H1 (cell line): ENCODE measurements around the gene CENPO. TPM values are rescaled to one million over a fixed set of nuclear protein-coding genes. Genes with fewer than 3 reads are reported as not detected.

ENCODE experiments used
- CTCF ChIA-PET: fragments of 300-600 bp; sonication (Branson Sonifier 250); formaldehyde crosslinking; loops from one replicate; lab custom pipeline; 2021; ENCODE audit not compliant: partially characterized antibody; lab: Charles Lee
- POLR2A ChIA-PET: fragments of 300-600 bp; sonication (Branson Sonifier 250); formaldehyde crosslinking; loops from one replicate; lab custom pipeline; 2021; ENCODE audit warnings: inconsistent platforms; ENCODE audit not compliant: partially characterized antibody; lab: Charles Lee
- DNase-seq, 2 experiments: peaks; one replicate each; pipeline versions ENCODE4 v3.0.0 to v3.0.0-alpha.2; 2010 to 2022; ENCODE audit warnings: low spot score in 2 of 2, low read depth in 1 of 2, mixed read lengths in 1 of 2
- FAIRE-seq: peaks from 2 replicates; lab custom pipeline; 2011; peaks lifted over from hg19 to GRCh38; lab: Jason Lieb, UNC
- H2AFZ ChIP-seq: 2 replicates; pipeline ENCODE4 v1.8.1; 2012; ENCODE audit warnings: low read length, inconsistent platforms
- H2AK5ac ChIP-seq: 2 replicates; pipeline ENCODE4 v1.6.1; 2013; ENCODE audit warnings: low read depth, low read length
- H2BK120ac ChIP-seq: replicated peaks from 2 replicates; pipeline ENCODE3; 2013; ENCODE audit warnings: low read depth, low read length, inconsistent platforms
- H2BK12ac ChIP-seq: 2 replicates; pipeline ENCODE4 v1.6.1; 2013; ENCODE audit warnings: low read depth, low read length
- H2BK15ac ChIP-seq: 2 replicates; pipeline ENCODE4 v1.6.1; 2013; ENCODE audit warnings: low read length
- H2BK20ac ChIP-seq: 2 replicates; pipeline ENCODE4 v1.6.1; 2013; ENCODE audit warnings: low read length
- H2BK5ac ChIP-seq: 2 replicates; pipeline ENCODE4 v1.6.1; 2013; ENCODE audit warnings: low read depth, low read length
- H3K14ac ChIP-seq: 2 replicates; pipeline ENCODE4 v1.6.1; 2013; ENCODE audit warnings: inconsistent platforms; ENCODE audit not compliant: insufficient read length
- H3K18ac ChIP-seq: 2 replicates; pipeline ENCODE4 v1.6.1; 2013; ENCODE audit warnings: low read length; ENCODE audit errors: extremely low read depth
- H3K23ac ChIP-seq: 2 replicates; pipeline ENCODE4 v1.6.1; 2013; ENCODE audit warnings: inconsistent platforms; ENCODE audit not compliant: insufficient read length
- H3K23me2 ChIP-seq: 2 replicates; pipeline ENCODE4 v1.6.1; 2013; ENCODE audit warnings: low read depth, low read length
- H3K27ac ChIP-seq: 2 replicates; pipeline ENCODE4 v1.6.1; 2011; ENCODE audit warnings: low read depth, low read length, inconsistent platforms
- H3K27me3 ChIP-seq, 4 experiments: replicated peaks in 1 of 4; 1 replicate in 1 of 4; 2 replicates in 3 of 4; pipeline versions ENCODE4 v1.6.1 to v1.8.1; 2011 to 2013; ENCODE audit warnings: low read length in 3 of 4, mild to moderate bottlenecking in 3 of 4, inconsistent platforms in 2 of 4, mixed read lengths in 2 of 4, moderate library complexity in 1 of 4; ENCODE audit not compliant: control insufficient read depth in 3 of 4, insufficient read depth in 3 of 4; ENCODE audit errors: extremely low read depth in 1 of 4
- H3K36me3 ChIP-seq, 4 experiments: 2 replicates each; pipeline versions ENCODE4 v1.6.1 to v1.8.1; 2011 to 2013; ENCODE audit warnings: mild to moderate bottlenecking in 4 of 4, low read length in 3 of 4, moderate library complexity in 2 of 4, control low read depth in 1 of 4, inconsistent platforms in 1 of 4; ENCODE audit not compliant: insufficient read depth in 4 of 4, control insufficient read depth in 2 of 4
- H3K4ac ChIP-seq: replicated peaks from 2 replicates; pipeline ENCODE3; 2013; ENCODE audit warnings: low read length, low read depth, mixed read lengths, inconsistent platforms; ENCODE audit not compliant: insufficient read length
- H3K4me1 ChIP-seq, 4 experiments: replicated peaks in 1 of 4; 1 replicate in 1 of 4; 2 replicates in 3 of 4; pipeline versions ENCODE4 v1.6.1 to v1.8.1; 2011 to 2013; ENCODE audit warnings: low read length in 3 of 4, inconsistent platforms in 2 of 4, mixed read lengths in 1 of 4; ENCODE audit not compliant: insufficient read depth in 4 of 4, control insufficient read depth in 3 of 4
- H3K4me2 ChIP-seq, 2 experiments: 2 replicates each; pipeline versions ENCODE4 v1.6.1 to v1.8.1; 2011 to 2013; ENCODE audit warnings: low read depth in 2 of 2, low read length in 2 of 2, control low read depth in 1 of 2, inconsistent platforms in 1 of 2, mild to moderate bottlenecking in 1 of 2; ENCODE audit not compliant: insufficient read depth in 1 of 2
- H3K4me3 ChIP-seq, 4 experiments: fragments of 200-600, 300-600 bp in 1 of 4; sonication (generic), shearing (Covaris generic), sonication (Bioruptor Twin) in 1 of 4; 2 replicates each; pipeline versions ENCODE4 v1.5.1 to v1.8.1; 2011 to 2016; ENCODE audit warnings: low read length in 4 of 4, low read depth in 3 of 4, control low read depth in 2 of 4, inconsistent platforms in 2 of 4, mild to moderate bottlenecking in 2 of 4, mixed read lengths in 1 of 4, moderate library complexity in 1 of 4; ENCODE audit not compliant: insufficient read depth in 2 of 4; ENCODE audit errors: extremely low read depth in 1 of 4
- H3K56ac ChIP-seq: replicated peaks from 2 replicates; pipeline ENCODE3; 2013; ENCODE audit warnings: low read depth, mild to moderate bottlenecking, mixed read lengths, low read length, inconsistent platforms; ENCODE audit not compliant: insufficient read length
- H3K79me1 ChIP-seq: 2 replicates; pipeline ENCODE4 v1.6.1; 2013; ENCODE audit warnings: low read depth, low read length, control low read depth
- H3K79me2 ChIP-seq, 2 experiments: 2 replicates each; pipeline versions ENCODE4 v1.6.1 to v1.8.1; 2012 to 2013; ENCODE audit warnings: low read length in 2 of 2, mild to moderate bottlenecking in 2 of 2, inconsistent platforms in 1 of 2; ENCODE audit not compliant: insufficient read depth in 2 of 2, control insufficient read depth in 1 of 2
- H3K9ac ChIP-seq, 4 experiments: replicated peaks in 1 of 4; 1 replicate in 1 of 4; 2 replicates in 3 of 4; pipeline versions ENCODE4 v1.6.1 to v1.8.1; 2011 to 2013; ENCODE audit warnings: low read depth in 3 of 4, low read length in 3 of 4, control low read depth in 2 of 4, mild to moderate bottlenecking in 2 of 4, moderate library complexity in 2 of 4, inconsistent platforms in 1 of 4; ENCODE audit errors: extremely low read depth in 1 of 4
- H3K9me3 ChIP-seq, 2 experiments: 2 replicates each; pipeline versions ENCODE4 v1.6.1 to v1.8.1; 2012 to 2013; ENCODE audit warnings: mild to moderate bottlenecking in 2 of 2, moderate library complexity in 2 of 2, control low read depth in 1 of 2, inconsistent platforms in 1 of 2, low read depth in 1 of 2, low read length in 1 of 2, mixed read lengths in 1 of 2; ENCODE audit not compliant: insufficient read depth in 2 of 2
- H4K20me1 ChIP-seq, 2 experiments: replicated peaks in 1 of 2; 2 replicates each; pipeline versions ENCODE3 to v1.8.1; 2011 to 2013; ENCODE audit warnings: inconsistent platforms in 2 of 2, low read length in 2 of 2, mild to moderate bottlenecking in 1 of 2; ENCODE audit not compliant: insufficient read depth in 2 of 2, control insufficient read depth in 1 of 2
- H4K5ac ChIP-seq: 2 replicates; pipeline ENCODE4 v1.6.1; 2013; ENCODE audit warnings: low read length, low read depth, mixed read lengths, inconsistent platforms; ENCODE audit not compliant: insufficient read length
- H4K8ac ChIP-seq: 2 replicates; pipeline ENCODE4 v1.8.0; 2013; ENCODE audit warnings: mild to moderate bottlenecking, moderate library complexity, low read length, inconsistent platforms; ENCODE audit not compliant: insufficient read depth; ENCODE audit errors: extremely low read depth
- H4K91ac ChIP-seq: replicated peaks from 2 replicates; pipeline ENCODE3; 2013; ENCODE audit warnings: low read length, mixed read lengths, inconsistent platforms; ENCODE audit not compliant: insufficient read length
- BCL11A ChIP-seq, 2 experiments: IDR thresholded peaks; one replicate each; pipeline ENCODE4 v1.6.1; 2011; ENCODE audit warnings: low read depth in 2 of 2, low read length in 2 of 2, mild to moderate bottlenecking in 2 of 2
- CHD1 ChIP-seq: IDR thresholded peaks from 2 replicates; pipeline ENCODE4 v1.6.1; 2012; ENCODE audit warnings: low read depth, low read length, improper control_type of control experiment
- JUND ChIP-seq: IDR thresholded peaks from 2 replicates; pipeline ENCODE4 v1.6.1; 2011; ENCODE audit warnings: mild to moderate bottlenecking, improper control_type of control experiment, low read length
- KDM1A ChIP-seq: fragments of 200-600, 300-600 bp; sonication (generic); IDR thresholded peaks from 2 replicates; pipeline ENCODE4 v1.7.1; 2016; ENCODE audit warnings: mild to moderate bottlenecking, low read length, borderline replicate concordance
- RXRA ChIP-seq: IDR thresholded peaks from 2 replicates; pipeline ENCODE4 v1.6.1; 2011; ENCODE audit warnings: low read depth, mild to moderate bottlenecking, low read length, moderate library complexity; ENCODE audit not compliant: insufficient read depth
- SIN3A ChIP-seq, 2 experiments: IDR thresholded peaks in 1 of 2; conservative IDR thresholded peaks in 1 of 2; 2 replicates each; pipeline ENCODE4 v1.6.1; 2011 to 2012; ENCODE audit warnings: low read length in 2 of 2, improper control_type of control experiment in 1 of 2, low read depth in 1 of 2, mild to moderate bottlenecking in 1 of 2
- SIRT6 ChIP-seq: IDR thresholded peaks from one replicate; pipeline ENCODE4 v1.7.1; 2012; ENCODE audit warnings: low read length, inconsistent platforms
- SP4 ChIP-seq: IDR thresholded peaks from 2 replicates; pipeline ENCODE4 v1.6.1; 2012; ENCODE audit warnings: low read length, inconsistent platforms
- TAF7 ChIP-seq: optimal IDR thresholded peaks from 2 replicates; pipeline ENCODE3; 2011; ENCODE audit warnings: low read depth, mild to moderate bottlenecking, inconsistent platforms, low read length, moderate library complexity, borderline replicate concordance
- WGBS, 2 experiments: shearing (Covaris generic) in 1 of 2; methylation state at CpG; one replicate each; pipeline versions ENCODE4 v1.1.6 to v1.1.7; 2013 to 2015; ENCODE audit warnings: low lambda C conversion rate in 2 of 2, mixed read lengths in 2 of 2, inconsistent platforms in 1 of 2, low coverage in 1 of 2, missing lambda C conversion rate in 1 of 2; ENCODE audit not compliant: insufficient replicate concordance in 2 of 2, insufficient coverage in 1 of 2, insufficient read length in 1 of 2; ENCODE audit errors: extremely low coverage in 1 of 2, missing lambda C conversion rate in 1 of 2; 5-methylcytosine and 5-hydroxymethylcytosine counted together
- polyA plus RNA-seq, 7 experiments: library from polyadenylated mRNA; depleted of rRNA in 3 of 7; stranded (reverse) in 5 of 7; unstranded in 2 of 7; fragments of >200 nt in 5 of 7; fragments of 200-250 nt in 2 of 7; gene quantifications; 1 replicate in 5 of 7; 2 replicates in 1 of 7; 4 replicates in 1 of 7; pipeline versions ENCODE4 v1.2.1 to v1.2.3, GENCODE V29; 2011 to 2013; ENCODE audit warnings: missing spikeins in 2 of 7, mixed read lengths in 2 of 7
- total RNA-seq: library from RNA; stranded (reverse); fragmentation: NEBNext Ultra II Directional; extraction: Animal tissue kit (Norgen Biotek cat#: 25700); gene quantifications from 2 replicates; pipeline ENCODE4 v1.2.1, GENCODE V29; 2021
- TF ChIP-seq, protein P1 (sequence below), 3 experiments: IDR thresholded peaks; 1 replicate in 2 of 3; 2 replicates in 1 of 3; pipeline versions ENCODE4 v1.5.1 to v1.6.1; 2011; ENCODE audit warnings: low read length in 3 of 3, mild to moderate bottlenecking in 3 of 3, inconsistent platforms in 2 of 3, low read depth in 1 of 3, moderate library complexity in 1 of 3; ENCODE audit not compliant: insufficient read depth in 1 of 3; ENCODE audit errors: control extremely low read depth in 1 of 3

CENPO gene
- total and polyA plus RNA-seq, 2 of the 8 experiments (the other 6 are each of a cell fraction or from before 2014, with no cell fraction given) = 34.4 to 46.3 TPM

- Histone ChIP-seq H3K4me1 (peaks cover 0 to 5% (median 3%) of the 10 kb centered on the region in 4 experiments; a peak in 3 of 7 replicates), H3K79me2 (peaks cover 20 to 68% of the 10 kb centered on the region in 2 experiments), H2AK5ac (no peak overlapping the region), H3K4me2 (no peak overlapping the region), H2BK120ac (no peak overlapping the region), H3K9ac (no peak overlapping the region), H2BK12ac (no peak overlapping the region), H3K4ac (no peak overlapping the region), H2BK15ac (no peak overlapping the region), H3K56ac (no peak overlapping the region), H3K27ac (no peak overlapping the region), H2BK5ac (no peak overlapping the region), H4K20me1 (peaks cover 0 to 7% of the 10 kb centered on the region in 2 experiments), H3K36me3 (peaks cover 5 to 44% (median 18%) of the 10 kb centered on the region in 4 experiments), H3K27me3 (no peaks in the 10 kb centered on the region), H3K4me3 (no peak overlapping the region), H3K14ac (no peak overlapping the region), H4K5ac (no peak overlapping the region), H3K23ac (no peak overlapping the region), H4K8ac (no peak overlapping the region), H4K91ac (no peak overlapping the region), H3K9me3 (peaks cover 3% of the 10 kb centered on the region in 2 experiments; a peak in 1 of 4 replicates), H3K18ac (no peak overlapping the region), H3K79me1 (peaks cover 12% of the 10 kb centered on the region), H2BK20ac (no peak overlapping the region), H3K23me2 (peaks cover 8% of the 10 kb centered on the region; the same call in 1 of the 2 replicates), H2AFZ (no peak overlapping the region)
- no peak for FAIRE-seq
- POLR2A ChIA-PET = interaction anchor here (3.4 kb wide), 1 partner anchor 29 kb away, joined by 13 read pairs; no protein-coding TSS in a partner anchor
- DNase-seq = no peak
- CTCF ChIA-PET = interaction anchor here (0.6 to 2.2 kb wide), 7 partner anchors 9 to 453 kb away, joined by 3 to 8 read pairs (median 3); no protein-coding TSS in a partner anchor
- TF ChIP-seq JUND (no peak), TAF7 (no peak), RXRA (no peak), SP4 (no peak), SIN3A (conservative IDR thresholded peaks at IDR 0.05 in 1 of 2, IDR thresholded peaks at IDR 0.05 in 1 of 2; ENCODE audit: low read depth in 1 of 2, low read length in 2 of 2) (no peak), BCL11A (IDR thresholded peaks at IDR 0.05; ENCODE audit: low read depth in 2 of 2, low read length in 2 of 2) (no peak), CHD1 (no peak), SIRT6 (no peak), KDM1A (no peak)
- TF ChIP-seq, protein P1, sequence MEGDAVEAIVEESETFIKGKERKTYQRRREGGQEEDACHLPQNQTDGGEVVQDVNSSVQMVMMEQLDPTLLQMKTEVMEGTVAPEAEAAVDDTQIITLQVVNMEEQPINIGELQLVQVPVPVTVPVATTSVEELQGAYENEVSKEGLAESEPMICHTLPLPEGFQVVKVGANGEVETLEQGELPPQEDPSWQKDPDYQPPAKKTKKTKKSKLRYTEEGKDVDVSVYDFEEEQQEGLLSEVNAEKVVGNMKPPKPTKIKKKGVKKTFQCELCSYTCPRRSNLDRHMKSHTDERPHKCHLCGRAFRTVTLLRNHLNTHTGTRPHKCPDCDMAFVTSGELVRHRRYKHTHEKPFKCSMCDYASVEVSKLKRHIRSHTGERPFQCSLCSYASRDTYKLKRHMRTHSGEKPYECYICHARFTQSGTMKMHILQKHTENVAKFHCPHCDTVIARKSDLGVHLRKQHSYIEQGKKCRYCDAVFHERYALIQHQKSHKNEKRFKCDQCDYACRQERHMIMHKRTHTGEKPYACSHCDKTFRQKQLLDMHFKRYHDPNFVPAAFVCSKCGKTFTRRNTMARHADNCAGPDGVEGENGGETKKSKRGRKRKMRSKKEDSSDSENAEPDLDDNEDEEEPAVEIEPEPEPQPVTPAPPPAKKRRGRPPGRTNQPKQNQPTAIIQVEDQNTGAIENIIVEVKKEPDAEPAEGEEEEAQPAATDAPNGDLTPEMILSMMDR (IDR thresholded peaks at IDR 0.05; ENCODE audit: control extremely low read depth in 1 of 3, insufficient read depth in 1 of 3, low read depth in 1 of 3, low read length in 3 of 3) = no peak
- WGBS, 2 experiments = 86% methylated on average over 2 of the region's 2 CpGs; no CpG with 5 or more reads in 1 of the 2 experiments
Observed at GRCh38 chr2:24797644-24798043, 4.4 kb downstream of the CENPO start.
